Right lobe of liver (tissue), 4 donors: ENCODE results near the gene PTPRU.

ENCODE experiments used
- CTCF ChIP-seq, 4 donors: fragments of 200-600 bp in 3 of 4; fragments of 450-650 bp in 1 of 4; IDR thresholded peaks; one replicate each; pipeline versions ENCODE4 v1.5.1 to v1.8.0; 2016 to 2022; ENCODE audit warnings: antibody characterized with exemption in 4 of 4, mild to moderate bottlenecking in 2 of 4
- POLR2A ChIP-seq: fragments of 450-650 bp; IDR thresholded peaks from one replicate; pipeline ENCODE4 v1.6.1; 2017; ENCODE audit warnings: antibody characterized with exemption, mild to moderate bottlenecking
- donor health status: DM: no; HTN: no; CAD: no.
- donor health status: DM: no; HTN: no; CAD: no.
- donor health status: DM: no; HTN: yes; CAD: no.

- TF ChIP-seq CTCF (IDR thresholded peaks at IDR 0.05) (no peak), POLR2A (no peak)
These were observed 121.9 kb downstream of the PTPRU start for GRCh38 chr1:29358183-29358582.
